AG04450 (cell line): ENCODE results near the gene CALHM3. TPM values are rescaled to one million over a fixed set of nuclear protein-coding genes. Genes with fewer than 3 reads are reported as not detected.

Experiments
- CTCF ChIA-PET: fragments of 300-600, 350-600 bp; formaldehyde crosslinking; extraction: SDS; loops from one replicate; lab custom pipeline; 2022; ENCODE audit warnings: antibody characterized with exemption, inconsistent platforms; lab: Charles Lee
- POLR2A ChIA-PET: fragments of 350-600 bp; formaldehyde crosslinking; extraction: SDS; loops from one replicate; lab custom pipeline; 2021; ENCODE audit warnings: antibody characterized with exemption, inconsistent platforms; lab: Yijun Ruan, JAX
- DNase-seq: peaks from one replicate; pipeline ENCODE4 v3.0.0-alpha.2; 2011; ENCODE audit warnings: low read depth, low spot score
- H3K27ac ChIP-seq: one replicate; pipeline ENCODE4 v1.5.1; 2012; ENCODE audit warnings: low read depth, low read length, control low read depth
- H3K27me3 ChIP-seq: one replicate; pipeline ENCODE4 v1.6.0; 2012; ENCODE audit warnings: low read length; ENCODE audit not compliant: control insufficient read depth, insufficient read depth
- H3K4me3 ChIP-seq: 2 replicates; pipeline ENCODE4 v1.5.1; 2011; ENCODE audit warnings: mild to moderate bottlenecking, low read depth, low read length, control low read depth
- H3K9me3 ChIP-seq: 2 replicates; pipeline ENCODE4 v1.5.1; 2012; ENCODE audit warnings: low read length; ENCODE audit not compliant: control insufficient read depth, insufficient read depth
- polyA plus RNA-seq: library from polyadenylated mRNA; depleted of rRNA; stranded (reverse); fragments of >200 nt; gene quantifications from 2 replicates; pipeline ENCODE4 v1.2.3, GENCODE V29; 2011
- TF ChIP-seq, protein P1 (sequence below): IDR thresholded peaks from 2 replicates; pipeline ENCODE4 v1.5.1; 2011; ENCODE audit warnings: low read depth, low read length, control low read depth, inconsistent platforms

CALHM3 gene
- polyA plus RNA-seq, 1 experiment: not detected

DNA sequence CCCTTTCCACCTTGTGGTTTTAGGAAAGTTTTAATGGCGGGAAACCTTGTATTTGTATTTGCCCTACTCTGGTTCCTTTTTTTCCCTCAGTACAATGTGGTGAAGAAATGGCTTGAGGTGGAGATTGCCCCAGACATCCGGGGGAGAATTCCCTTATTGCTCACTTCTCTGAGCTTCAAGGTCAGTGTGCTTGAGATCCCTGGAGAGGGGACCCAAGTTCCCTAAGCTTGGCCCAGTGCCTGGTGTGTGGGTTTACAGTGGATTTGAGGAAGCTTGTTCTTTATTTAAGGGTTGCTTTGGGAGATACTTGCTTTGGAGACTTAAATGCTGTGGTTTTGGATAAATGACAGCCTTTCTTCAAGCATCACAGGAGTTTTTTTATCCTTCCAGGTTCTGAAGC lies 45.2 kb downstream of the CALHM3 start:
- Histone ChIP-seq H3K27ac (no peak overlapping the region), H3K4me3 (no peak overlapping the region), H3K9me3 (no peaks in the 10 kb centered on the region), H3K27me3 (no peaks in the 10 kb centered on the region)
- ChIA-PET CTCF (interaction anchor here (1.0 to 1.2 kb wide), 2 partner anchors 52 to 100 kb away, joined by 3 read pairs; no protein-coding TSS in a partner anchor), POLR2A (interaction anchor here (0.9 kb wide), 1 partner anchor 10 kb away, joined by 3 read pairs; no protein-coding TSS in a partner anchor)
- TF ChIP-seq, protein P1, sequence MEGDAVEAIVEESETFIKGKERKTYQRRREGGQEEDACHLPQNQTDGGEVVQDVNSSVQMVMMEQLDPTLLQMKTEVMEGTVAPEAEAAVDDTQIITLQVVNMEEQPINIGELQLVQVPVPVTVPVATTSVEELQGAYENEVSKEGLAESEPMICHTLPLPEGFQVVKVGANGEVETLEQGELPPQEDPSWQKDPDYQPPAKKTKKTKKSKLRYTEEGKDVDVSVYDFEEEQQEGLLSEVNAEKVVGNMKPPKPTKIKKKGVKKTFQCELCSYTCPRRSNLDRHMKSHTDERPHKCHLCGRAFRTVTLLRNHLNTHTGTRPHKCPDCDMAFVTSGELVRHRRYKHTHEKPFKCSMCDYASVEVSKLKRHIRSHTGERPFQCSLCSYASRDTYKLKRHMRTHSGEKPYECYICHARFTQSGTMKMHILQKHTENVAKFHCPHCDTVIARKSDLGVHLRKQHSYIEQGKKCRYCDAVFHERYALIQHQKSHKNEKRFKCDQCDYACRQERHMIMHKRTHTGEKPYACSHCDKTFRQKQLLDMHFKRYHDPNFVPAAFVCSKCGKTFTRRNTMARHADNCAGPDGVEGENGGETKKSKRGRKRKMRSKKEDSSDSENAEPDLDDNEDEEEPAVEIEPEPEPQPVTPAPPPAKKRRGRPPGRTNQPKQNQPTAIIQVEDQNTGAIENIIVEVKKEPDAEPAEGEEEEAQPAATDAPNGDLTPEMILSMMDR: no peak
- DNase-seq: no peak

DNA sequence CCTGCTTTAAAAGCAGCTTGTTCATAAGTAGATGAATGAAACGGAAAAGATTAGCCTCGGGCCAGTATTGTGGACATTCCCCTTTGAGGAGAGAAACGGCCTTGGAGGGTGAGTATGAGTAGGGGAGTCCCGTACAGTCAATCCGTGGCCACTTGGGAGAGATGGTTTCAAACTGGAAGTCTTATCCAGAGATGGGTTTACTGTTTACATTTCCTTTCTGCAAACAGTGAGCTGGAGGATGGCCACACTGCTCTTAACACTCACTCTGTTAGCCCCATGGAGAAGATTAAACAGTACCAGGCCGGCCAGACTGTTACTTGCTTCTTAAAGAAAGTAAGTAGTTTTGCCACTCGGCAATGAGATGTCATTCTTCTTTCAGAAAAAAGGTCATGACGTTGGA lies 47.1 kb downstream of the CALHM3 start:
- DNase-seq: no peak
- Histone ChIP-seq H3K4me3 (no peak overlapping the region), H3K9me3 (no peaks in the 10 kb centered on the region), H3K27me3 (no peaks in the 10 kb centered on the region), H3K27ac (no peak overlapping the region)
- TF ChIP-seq, protein P1: no peak
- CTCF ChIA-PET: interaction anchor here (1.0 to 2.3 kb wide), 3 partner anchors 16 to 54 kb away, joined by 3 to 13 read pairs (median 6); no protein-coding TSS in a partner anchor
- POLR2A ChIA-PET: interaction anchor here (0.6 kb wide), 1 partner anchor 59 kb away, joined by 5 read pairs; no protein-coding TSS in a partner anchor

DNA sequence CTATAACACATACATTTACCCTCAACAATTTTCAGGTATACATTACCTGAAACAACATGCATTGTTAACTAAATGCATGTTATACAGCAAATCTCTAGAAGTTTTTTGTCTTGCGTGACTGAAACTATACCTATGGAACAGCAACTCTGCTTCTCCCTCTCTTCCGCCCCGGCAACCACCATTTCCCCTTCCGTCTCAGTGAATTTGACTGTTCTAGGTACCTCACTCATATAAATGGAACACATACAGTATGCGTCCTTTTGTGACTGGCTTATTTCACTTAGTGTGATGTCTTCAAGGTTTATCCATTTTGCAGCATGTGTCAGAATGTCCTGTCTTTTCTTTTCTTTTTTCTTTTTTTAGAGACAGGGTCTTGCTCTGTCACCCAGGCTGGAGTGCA lies 49.4 kb downstream of the CALHM3 start:
- POLR2A ChIA-PET: interaction anchor here (0.6 kb wide), 1 partner anchor 19 kb away, joined by 4 read pairs; no protein-coding TSS in a partner anchor
- H3K27me3 ChIP-seq: no peaks in the 10 kb centered on the region
- H3K9me3 ChIP-seq: no peaks in the 10 kb centered on the region
- no peak overlapping the region for H3K27ac ChIP-seq
- DNase-seq: no peak
- CTCF ChIA-PET: no interaction called here
- TF ChIP-seq, protein P1: no peak
- no peak overlapping the region for H3K4me3 ChIP-seq

DNA sequence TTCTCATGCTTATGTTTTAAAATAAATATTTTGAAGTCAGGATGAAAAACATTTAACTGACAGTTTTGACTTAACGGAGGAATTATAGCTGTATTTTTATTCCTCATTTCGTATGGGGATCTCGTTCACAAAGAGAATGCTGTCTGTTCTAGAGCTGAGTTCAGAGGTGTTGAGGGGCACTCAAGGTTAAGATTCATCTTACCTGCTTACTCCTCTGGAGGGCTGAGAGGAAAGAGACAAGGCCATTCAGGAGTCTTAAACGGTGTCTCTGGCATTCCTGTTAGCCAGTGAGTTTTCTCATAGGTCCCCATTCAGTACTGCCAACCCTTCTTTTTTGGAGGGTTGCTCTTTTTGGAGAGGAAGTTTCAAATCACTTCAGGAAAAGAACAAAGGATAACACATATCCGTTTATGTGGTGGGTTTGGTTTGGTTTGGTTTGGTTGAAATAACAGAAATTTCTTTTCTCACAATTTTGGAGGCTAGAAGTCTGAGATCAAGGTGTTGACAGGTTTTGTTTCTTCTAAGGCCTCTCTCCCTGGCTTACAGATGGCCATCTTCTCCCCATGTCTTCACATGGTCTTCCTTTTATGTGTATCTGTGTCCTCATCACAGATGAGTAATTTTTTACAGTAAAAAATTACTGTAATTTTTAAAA lies 49.9 kb downstream of the CALHM3 start:
- DNase-seq: no peak
- no peaks in the 10 kb centered on the region for H3K27me3 ChIP-seq
- CTCF ChIA-PET: no interaction called here
- TF ChIP-seq, protein P1: no peak
- no peak overlapping the region for H3K4me3 ChIP-seq
- POLR2A ChIA-PET: no interaction called here
- H3K27ac ChIP-seq: no peak overlapping the region
- no peaks in the 10 kb centered on the region for H3K9me3 ChIP-seq

DNA sequence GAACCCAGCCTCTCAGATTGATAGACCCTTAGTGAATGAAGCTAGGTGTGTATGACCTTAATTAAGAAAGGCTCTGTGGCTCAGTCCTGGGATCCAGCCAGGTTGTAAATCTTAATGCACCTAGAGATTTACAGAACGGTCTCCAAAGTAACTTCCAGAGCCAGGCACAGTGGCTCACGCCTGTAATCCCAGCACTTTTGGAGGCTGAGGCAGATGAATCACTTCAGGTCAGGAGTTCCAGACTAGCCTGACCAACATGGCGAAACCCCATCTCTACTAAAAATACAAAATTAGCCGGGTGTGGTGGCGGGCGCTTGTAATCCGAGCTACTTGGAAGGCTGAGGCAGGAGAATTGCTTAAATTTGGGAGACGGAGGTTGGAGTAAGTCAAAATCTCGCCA lies 51.2 kb downstream of the CALHM3 start:
- TF ChIP-seq, protein P1: no peak

More for the DNA sequence above, 51.2 kb downstream of the CALHM3 start:
- POLR2A ChIA-PET: no interaction called here
- H3K9me3 ChIP-seq: no peaks in the 10 kb centered on the region
- H3K4me3 ChIP-seq: no peak overlapping the region
- no peaks in the 10 kb centered on the region for H3K27me3 ChIP-seq
- CTCF ChIA-PET: interaction anchor here (0.8 to 1.9 kb wide), 3 partner anchors 11 to 58 kb away, joined by 3 to 6 read pairs (median 3); no protein-coding TSS in a partner anchor
- no peak for DNase-seq
- no peak overlapping the region for H3K27ac ChIP-seq
